Cardiac muscle cell (in vitro differentiated cells and primary cell): Measurements from ENCODE around the gene MPV17L. TPM values are rescaled to one million over a fixed set of nuclear protein-coding genes. Genes with fewer than 3 reads are reported as not detected.

ENCODE experiments used
- DNase-seq, 2 donors: peaks; one replicate each; pipeline versions ENCODE4 v3.0.0 to v3.0.0-alpha.2; 2010 to 2017; ENCODE audit warnings: low read depth in 1 of 2, low spot score in 1 of 2
- H3K27ac ChIP-seq: fragments of 200-600 bp; sonication (generic); 2 replicates; pipeline ENCODE4 v1.5.1; 2016
- H3K27me3 ChIP-seq: fragments of 200-600 bp; sonication (generic); 2 replicates; pipeline ENCODE4 v1.6.0; 2016; ENCODE audit warnings: control low read depth
- H3K36me3 ChIP-seq: fragments of 200-600 bp; sonication (generic); 2 replicates; pipeline ENCODE4 v1.5.1; 2016; ENCODE audit warnings: control low read depth
- H3K4me1 ChIP-seq: fragments of 200-600 bp; sonication (generic); 2 replicates; pipeline ENCODE4 v1.8.1; 2017; ENCODE audit warnings: low read depth, mild to moderate bottlenecking, mixed run types
- H3K4me3 ChIP-seq: fragments of 200-600 bp; sonication (generic); 2 replicates; pipeline ENCODE4 v1.5.1; 2016; ENCODE audit warnings: mild to moderate bottlenecking
- H3K9me3 ChIP-seq: fragments of 200-600 bp; sonication (generic); 2 replicates; pipeline ENCODE4 v1.5.1; 2017; ENCODE audit warnings: low read depth, mild to moderate bottlenecking, control low read depth
- CTCF ChIP-seq: IDR thresholded peaks from 2 replicates; pipeline ENCODE4 v1.5.1; 2012; ENCODE audit warnings: low read depth, mild to moderate bottlenecking, low read length
- polyA plus RNA-seq: library from polyadenylated mRNA; unstranded; fragments of >200 nt; fragmentation: Nextera tagmentation; extraction: Ambion mirVana; gene quantifications from 2 replicates; pipeline ENCODE4 v1.2.1, GENCODE V29; 2016
- total RNA-seq: library from RNA; depleted of rRNA; stranded (reverse); fragments of >200 nt; gene quantifications from 2 replicates; pipeline ENCODE4 v1.2.3, GENCODE V29; 2016

The MPV17L gene
- total and polyA plus RNA-seq, 2 experiments from 2014 or later: 1.3 to 1.8 TPM

- no peak for TF ChIP-seq CTCF
- H3K4me3 ChIP-seq: no peak overlapping the region
- H3K9me3 ChIP-seq: no peaks in the 10 kb centered on the region
- no peaks in the 10 kb centered on the region for H3K36me3 ChIP-seq
- H3K27ac ChIP-seq: no peak overlapping the region
- H3K27me3 ChIP-seq: no peaks in the 10 kb centered on the region
- H3K4me1 ChIP-seq: no peaks in the 10 kb centered on the region
- DNase-seq: no peak
Observed at GRCh38 chr16:15460601-15461000, 65.0 kb downstream of the MPV17L start.

DNA sequence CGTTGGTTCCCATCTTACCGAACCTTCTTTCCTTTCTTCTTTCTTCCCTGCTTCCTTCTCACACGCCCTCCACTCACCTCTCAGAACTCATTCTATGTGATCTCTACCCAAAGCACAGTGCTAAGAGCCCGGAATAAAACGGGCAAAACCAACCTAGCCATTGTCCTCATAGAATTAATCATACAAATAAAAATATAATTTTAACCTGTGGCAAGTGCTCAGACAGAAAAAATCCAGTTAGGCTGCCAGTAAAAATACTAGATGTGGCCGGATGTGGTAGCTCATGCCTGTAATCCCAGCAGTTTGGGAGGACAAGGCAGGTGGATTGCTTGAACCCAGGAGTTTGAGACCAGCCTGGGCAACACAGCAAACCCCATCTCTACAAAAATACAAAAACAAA, 65.8 kb downstream of the MPV17L start:
- H3K36me3 ChIP-seq: no peaks in the 10 kb centered on the region
- no peak for TF ChIP-seq CTCF
- no peak overlapping the region for H3K4me3 ChIP-seq
- H3K4me1 ChIP-seq: no peaks in the 10 kb centered on the region
- no peaks in the 10 kb centered on the region for H3K9me3 ChIP-seq
- no peak for DNase-seq
- H3K27me3 ChIP-seq: no peaks in the 10 kb centered on the region
- no peak overlapping the region for H3K27ac ChIP-seq

Other genes starting within 250 kb of the MPV17L start
- 3.8 and 5.8 TPM in 2 replicates for gene NPIPA5, start 17.5 kb upstream of the MPV17L start, total RNA-seq
- gene NPIPA5, start 17.5 kb upstream of the MPV17L start, polyA plus RNA-seq: 6.5 and 7.4 TPM in 2 replicates
- gene BMERB1, start 38.8 kb downstream of the MPV17L start, total RNA-seq: 15.2 and 23.4 TPM in 2 replicates
- gene BMERB1, start 38.8 kb downstream of the MPV17L start, polyA plus RNA-seq: 11.9 and 22.1 TPM in 2 replicates
- gene MARF1, start 247.4 kb downstream of the MPV17L start, total RNA-seq: 10.3 and 14.1 TPM in 2 replicates
- gene MARF1, start 247.4 kb downstream of the MPV17L start, polyA plus RNA-seq: 6.6 and 8.8 TPM in 2 replicates